Measurements from ENCODE around the gene NDUFB10.

DNA sequence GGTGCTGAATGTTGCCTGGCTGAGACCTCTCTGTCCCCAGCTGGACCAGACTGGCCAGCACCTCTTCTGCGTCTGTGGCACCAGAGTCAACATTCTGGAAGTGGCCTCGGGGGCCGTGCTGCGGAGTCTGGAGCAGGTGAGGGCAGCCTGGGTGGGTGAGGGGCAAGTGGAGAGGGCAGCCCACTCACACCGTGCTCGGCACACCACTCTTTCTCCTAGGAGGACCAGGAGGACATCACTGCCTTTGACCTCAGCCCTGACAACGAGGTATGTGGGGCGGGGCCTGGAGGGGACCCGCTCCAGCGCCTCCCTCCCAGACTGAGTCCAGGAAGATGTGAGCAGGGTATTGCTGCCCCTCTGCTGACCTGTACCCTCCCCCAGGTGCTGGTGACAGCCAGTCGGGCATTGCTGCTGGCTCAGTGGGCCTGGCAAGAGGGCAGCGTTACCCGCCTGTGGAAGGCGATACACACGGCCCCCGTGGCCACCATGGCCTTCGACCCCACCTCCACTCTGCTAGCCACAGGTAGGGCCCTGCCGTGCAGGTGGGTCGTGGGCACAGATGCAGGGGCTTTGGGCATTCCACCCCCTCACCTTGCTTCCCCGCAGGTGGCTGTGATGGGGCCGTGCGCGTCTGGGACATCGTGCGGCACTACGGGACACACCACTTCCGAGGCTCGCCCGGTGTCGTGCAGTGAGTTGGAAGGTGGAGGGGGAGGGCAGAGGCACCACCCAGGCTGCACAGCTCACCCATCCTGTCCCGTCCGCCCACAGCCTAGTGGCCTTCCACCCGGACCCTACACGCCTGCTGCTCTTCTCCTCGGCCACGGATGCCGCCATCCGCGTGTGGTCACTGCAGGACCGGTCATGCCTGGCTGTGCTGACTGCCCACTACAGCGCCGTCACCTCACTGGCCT, 15.1 kb downstream of the NDUFB10 start:
- TF ChIP-seq, protein P1, sequence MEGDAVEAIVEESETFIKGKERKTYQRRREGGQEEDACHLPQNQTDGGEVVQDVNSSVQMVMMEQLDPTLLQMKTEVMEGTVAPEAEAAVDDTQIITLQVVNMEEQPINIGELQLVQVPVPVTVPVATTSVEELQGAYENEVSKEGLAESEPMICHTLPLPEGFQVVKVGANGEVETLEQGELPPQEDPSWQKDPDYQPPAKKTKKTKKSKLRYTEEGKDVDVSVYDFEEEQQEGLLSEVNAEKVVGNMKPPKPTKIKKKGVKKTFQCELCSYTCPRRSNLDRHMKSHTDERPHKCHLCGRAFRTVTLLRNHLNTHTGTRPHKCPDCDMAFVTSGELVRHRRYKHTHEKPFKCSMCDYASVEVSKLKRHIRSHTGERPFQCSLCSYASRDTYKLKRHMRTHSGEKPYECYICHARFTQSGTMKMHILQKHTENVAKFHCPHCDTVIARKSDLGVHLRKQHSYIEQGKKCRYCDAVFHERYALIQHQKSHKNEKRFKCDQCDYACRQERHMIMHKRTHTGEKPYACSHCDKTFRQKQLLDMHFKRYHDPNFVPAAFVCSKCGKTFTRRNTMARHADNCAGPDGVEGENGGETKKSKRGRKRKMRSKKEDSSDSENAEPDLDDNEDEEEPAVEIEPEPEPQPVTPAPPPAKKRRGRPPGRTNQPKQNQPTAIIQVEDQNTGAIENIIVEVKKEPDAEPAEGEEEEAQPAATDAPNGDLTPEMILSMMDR (optimal IDR thresholded peaks at IDR 0.05 in 1 of 3, IDR thresholded peaks at IDR 0.05 in 1 of 3, conservative IDR thresholded peaks at IDR 0.05 in 1 of 3; ENCODE audit: extremely low read depth in 1 of 3, insufficient read depth in 2 of 3, low read length in 3 of 3), result no peak
- no peak for TF ChIP-seq EZH2 (IDR thresholded peaks at IDR 0.05; ENCODE audit: low read length)
